Transverse colon (tissue), 4 donors: Measurements from ENCODE around the gene RBM17. TPM values are rescaled to one million over a fixed set of nuclear protein-coding genes. Genes with fewer than 3 reads are reported as not detected.
A peak's percentile ranks its signal among the peaks of the same experiment; 100 is the strongest.

Source experiments
- DNase-seq: peaks from one replicate; pipeline ENCODE4 v3.0.0-alpha.2; 2019
- H3K27ac ChIP-seq, 4 donors: fragments of 200-600 bp; sonication (generic); 2 replicates each; pipeline ENCODE4 v1.5.1; 2016 to 2018; ENCODE audit warnings: inconsistent platforms in 4 of 4
- H3K27me3 ChIP-seq: fragments of 200-600 bp; sonication (generic); 2 replicates; pipeline ENCODE4 v1.5.1; 2017; ENCODE audit warnings: inconsistent platforms
- H3K36me3 ChIP-seq, 4 donors: fragments of 200-600 bp; sonication (generic); 2 replicates each; pipeline ENCODE4 v1.5.1; 2017 to 2019; ENCODE audit warnings: inconsistent platforms in 4 of 4
- H3K4me1 ChIP-seq, 4 donors: fragments of 200-600 bp; sonication (generic); 2 replicates each; pipeline ENCODE4 v1.5.1; 2017 to 2020; ENCODE audit warnings: inconsistent platforms in 4 of 4
- H3K4me3 ChIP-seq, 4 donors: fragments of 200-600 bp; sonication (generic); 1 replicate in 1 of 4; 2 replicates in 3 of 4; pipeline versions ENCODE4 v1.5.1 to v1.6.1; 2017 to 2019; ENCODE audit warnings: inconsistent platforms in 4 of 4
- H3K9me3 ChIP-seq, 2 donors: fragments of 200-600 bp; sonication (generic); 2 replicates each; pipeline ENCODE4 v1.5.1; 2017 to 2019; ENCODE audit warnings: inconsistent platforms in 2 of 2
- EP300 ChIP-seq: sonication (generic); formaldehyde crosslinking; IDR thresholded peaks from one replicate; pipeline ENCODE4 v1.6.1; 2017; ENCODE audit warnings: antibody characterized with exemption, low read depth
- POLR2A ChIP-seq: fragments of 450-650 bp; IDR thresholded peaks from one replicate; pipeline ENCODE4 v1.6.1; 2016; ENCODE audit warnings: antibody characterized with exemption, mild to moderate bottlenecking, moderate library complexity
- POLR2AphosphoS5 ChIP-seq, 3 donors: sonication (generic); formaldehyde crosslinking; IDR thresholded peaks; one replicate each; pipeline ENCODE4 v1.6.1; 2016; ENCODE audit warnings: antibody characterized with exemption in 3 of 3
- WGBS, 2 donors: methylation state at CpG; one replicate each; pipeline ENCODE4 v1.1.5; 2018; ENCODE audit warnings: low coverage in 1 of 2; 5-methylcytosine and 5-hydroxymethylcytosine counted together
- in situ Hi-C, 4 donors: fragments of 200-750 bp; cut with MboI; loops; one replicate each; pipeline versions ENCODE4 v1.15.0 to v1.15.1; 2017; ENCODE audit warnings: low sequenced_read_pairs in 3 of 4, low pct_ligation_motif_present in 1 of 4, low pct_unique_long_range_greater_than_20kb in 1 of 4
- intact Hi-C: fragments of 100-400 bp; cut with DNase I; formaldehyde crosslinking; loops from one replicate; pipeline ENCODE4 v1.15.1; 2023; ENCODE audit warnings: low total_unique reads
- total RNA-seq, 4 donors: library from RNA; depleted of rRNA; stranded (reverse); fragments of >200 nt; gene quantifications; one replicate each; pipeline ENCODE4 v1.1.0, GENCODE V29; 2016
- TF ChIP-seq, protein P1 (sequence below), 5 experiments: fragments of 200-600 bp in 3 of 5; fragments of 450-650 bp in 2 of 5; sonication (generic) in 3 of 5; IDR thresholded peaks; 1 replicate in 2 of 5; 2 replicates in 3 of 5; pipeline ENCODE4 v1.5.1; 2016 to 2017; ENCODE audit warnings: antibody characterized with exemption in 5 of 5, inconsistent platforms in 3 of 5, mild to moderate bottlenecking in 2 of 5, moderate library complexity in 1 of 5

Gene RBM17
- total RNA-seq, 4 donors from 2014 or later, result 45.0 to 80.7 (median 64.7) TPM

- H3K27ac ChIP-seq, result peak overlapping the region in 3 of 4 donors; percentile 19 to 69 (median 44)
- H3K4me3 ChIP-seq, result no peak overlapping the region
- in situ Hi-C loops, result no loop called here
- WGBS, 2 donors, result 62 to 64% methylated on average over 12 to 13 of the region's 13 CpGs
- DNase-seq, result no peak
- intact Hi-C loops, result no loop called here
- no peaks in the 10 kb centered on the region for H3K27me3 ChIP-seq
- no peaks in the 10 kb centered on the region for H3K36me3 ChIP-seq
- TF ChIP-seq POLR2A, result no peak
- TF ChIP-seq, protein P1, sequence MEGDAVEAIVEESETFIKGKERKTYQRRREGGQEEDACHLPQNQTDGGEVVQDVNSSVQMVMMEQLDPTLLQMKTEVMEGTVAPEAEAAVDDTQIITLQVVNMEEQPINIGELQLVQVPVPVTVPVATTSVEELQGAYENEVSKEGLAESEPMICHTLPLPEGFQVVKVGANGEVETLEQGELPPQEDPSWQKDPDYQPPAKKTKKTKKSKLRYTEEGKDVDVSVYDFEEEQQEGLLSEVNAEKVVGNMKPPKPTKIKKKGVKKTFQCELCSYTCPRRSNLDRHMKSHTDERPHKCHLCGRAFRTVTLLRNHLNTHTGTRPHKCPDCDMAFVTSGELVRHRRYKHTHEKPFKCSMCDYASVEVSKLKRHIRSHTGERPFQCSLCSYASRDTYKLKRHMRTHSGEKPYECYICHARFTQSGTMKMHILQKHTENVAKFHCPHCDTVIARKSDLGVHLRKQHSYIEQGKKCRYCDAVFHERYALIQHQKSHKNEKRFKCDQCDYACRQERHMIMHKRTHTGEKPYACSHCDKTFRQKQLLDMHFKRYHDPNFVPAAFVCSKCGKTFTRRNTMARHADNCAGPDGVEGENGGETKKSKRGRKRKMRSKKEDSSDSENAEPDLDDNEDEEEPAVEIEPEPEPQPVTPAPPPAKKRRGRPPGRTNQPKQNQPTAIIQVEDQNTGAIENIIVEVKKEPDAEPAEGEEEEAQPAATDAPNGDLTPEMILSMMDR (IDR thresholded peaks at IDR 0.05), result no peak
- no peak for TF ChIP-seq EP300
- no peak for TF ChIP-seq POLR2AphosphoS5 (IDR thresholded peaks at IDR 0.05)
- H3K9me3 ChIP-seq, result no peaks in the 10 kb centered on the region
- peaks cover 0 to 6% (median 0%) of the 10 kb centered on the region in 4 donors for H3K4me1 ChIP-seq
Measured at GRCh38 chr10:6072215-6072934, 16.5 kb upstream of the RBM17 start.

GRCh38 chr10:6074489-6075301, 14.1 kb upstream of the RBM17 start:
- intact Hi-C loops (no loop called here), in situ Hi-C loops (no loop called here)
- WGBS, 2 donors, result 74 to 81% methylated on average over 14 to 17 of the region's 17 CpGs
- H3K27me3 ChIP-seq, result no peaks in the 10 kb centered on the region
- H3K36me3 ChIP-seq, result no peaks in the 10 kb centered on the region
- H3K4me1 ChIP-seq, result peaks cover 0 to 6% (median 0%) of the 10 kb centered on the region in 4 donors
- DNase-seq, result no peak
- H3K27ac ChIP-seq, result no peak overlapping the region
- TF ChIP-seq POLR2AphosphoS5 (IDR thresholded peaks at IDR 0.05) (no peak), EP300 (no peak), POLR2A (no peak)
- TF ChIP-seq, protein P1 (IDR thresholded peaks at IDR 0.05), result no peak
- no peak overlapping the region for H3K4me3 ChIP-seq
- H3K9me3 ChIP-seq, result no peaks in the 10 kb centered on the region

- intact Hi-C loops, result no loop called here
- Histone ChIP-seq H3K36me3 (no peaks in the 10 kb centered on the region), H3K4me1 (peaks cover 0 to under 1% (median 0%) of the 10 kb centered on the region in 4 donors), H3K27me3 (peaks cover 4% of the 10 kb centered on the region), H3K4me3 (no peak overlapping the region), H3K27ac (no peak overlapping the region), H3K9me3 (no peaks in the 10 kb centered on the region)
- TF ChIP-seq, protein P1 (IDR thresholded peaks at IDR 0.05), result no peak
- TF ChIP-seq EP300 (no peak), POLR2A (no peak), POLR2AphosphoS5 (IDR thresholded peaks at IDR 0.05) (no peak)
- in situ Hi-C loops, result no loop called here
- DNase-seq, result no peak
- WGBS, 2 donors, result 81 to 91% methylated on average over 5 to 11 of the region's 12 CpGs
Measured at GRCh38 chr10:6077071-6077675, 11.7 kb upstream of the RBM17 start.

DNA sequence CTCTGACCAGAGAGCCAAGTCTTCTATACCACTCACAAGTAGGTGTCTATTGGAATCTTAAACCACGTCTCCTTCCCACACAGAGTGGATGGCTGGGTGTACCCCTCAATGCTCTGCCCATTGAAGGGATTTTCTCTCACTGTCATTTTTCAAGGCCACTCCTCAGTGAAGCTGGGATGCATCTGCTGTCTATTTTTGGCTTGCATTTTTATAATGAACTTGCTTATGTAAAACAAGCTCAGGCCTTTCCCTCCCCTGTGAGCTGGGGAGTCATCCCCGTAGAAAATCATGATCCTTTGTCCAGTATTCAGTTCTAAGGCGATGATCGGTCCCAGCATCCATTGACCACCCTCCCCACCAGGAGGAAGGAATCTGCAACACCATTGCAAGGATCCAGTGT, 9.8 kb upstream of the RBM17 start:
- intact Hi-C loops (no loop called here), in situ Hi-C loops (no loop called here)
- TF ChIP-seq EP300, result no peak
- no peak for TF ChIP-seq POLR2A
- TF ChIP-seq, protein P1 (IDR thresholded peaks at IDR 0.05), result no peak
- TF ChIP-seq POLR2AphosphoS5 (IDR thresholded peaks at IDR 0.05), result no peak
- Histone ChIP-seq H3K4me3 (no peak overlapping the region), H3K9me3 (no peaks in the 10 kb centered on the region), H3K27me3 (peaks cover 12% of the 10 kb centered on the region), H3K36me3 (no peaks in the 10 kb centered on the region), H3K27ac (no peak overlapping the region), H3K4me1 (no peaks in the 10 kb centered on the region)
- DNase-seq, result no peak
- WGBS, 2 donors, result 87 to 100% methylated on average over 3 to 4 of the region's 4 CpGs
